HS-27A (cell line): ENCODE data around the gene CYP4F11.
"Not testable (repeated sequence)": the region's sequence is repeated elsewhere in the genome, so short reads cannot be mapped to it uniquely, and the experiment has no call there.

Source experiments
- DNase-seq: peaks from one replicate; pipeline ENCODE4 v3.0.0-alpha.2; 2012; ENCODE audit warnings: low read depth, missing footprints

CYP4F11 gene

GRCh38 chr19:15923702-15924101 lies 10.6 kb downstream of the CYP4F11 start:
- no peak for DNase-seq

GRCh38 chr19:15922021-15922420 lies 12.3 kb downstream of the CYP4F11 start:
- no peak for DNase-seq

GRCh38 chr19:15919243-15919642 lies 15.1 kb downstream of the CYP4F11 start:
- no peak for DNase-seq

- DNase-seq, result no peak
Observed at GRCh38 chr19:15915109-15915508, 19.2 kb downstream of the CYP4F11 start.

- DNase-seq, result no peak
Observed at GRCh38 chr19:15913830-15914229, 20.5 kb downstream of the CYP4F11 start.

GRCh38 chr19:15913384-15913783 lies 20.9 kb downstream of the CYP4F11 start:
- no peak for DNase-seq

- no peak for DNase-seq
Observed at GRCh38 chr19:15911599-15912235, 22.6 kb downstream of the CYP4F11 start.

- no peak for DNase-seq
Observed at GRCh38 chr19:15905026-15905425, 29.3 kb downstream of the CYP4F11 start.

- not testable (repeated sequence) for DNase-seq
Observed at GRCh38 chr19:15902898-15903297, 31.4 kb downstream of the CYP4F11 start.

- DNase-seq, result no peak
Observed at GRCh38 chr19:15902254-15902653, 32.1 kb downstream of the CYP4F11 start.

GRCh38 chr19:15900504-15900903 lies 33.8 kb downstream of the CYP4F11 start:
- no peak for DNase-seq

- not testable (repeated sequence) for DNase-seq
Observed at GRCh38 chr19:15900032-15900431, 34.3 kb downstream of the CYP4F11 start.

- not testable (repeated sequence) for DNase-seq
Observed at GRCh38 chr19:15899561-15899960, 34.8 kb downstream of the CYP4F11 start.

- DNase-seq, result no peak
Observed at GRCh38 chr19:15897738-15898276, 36.5 kb downstream of the CYP4F11 start, which contains the start of gene CYP4F2. Gene CYP4F2, minus strand, starts transcription at chr19:15898074. Its CDS starts 463 bp downstream, at chr19:15897611.

GRCh38 chr19:15897026-15897737 lies 37.1 kb downstream of the CYP4F11 start:
- no peak for DNase-seq

- DNase-seq, result no peak
Observed at GRCh38 chr19:15895876-15896430, 38.4 kb downstream of the CYP4F11 start.

- no peak for DNase-seq
Observed at GRCh38 chr19:15894359-15894758, 40.0 kb downstream of the CYP4F11 start.

GRCh38 chr19:15893477-15893876 lies 40.9 kb downstream of the CYP4F11 start:
- no peak for DNase-seq

GRCh38 chr19:15892012-15892411 lies 42.3 kb downstream of the CYP4F11 start:
- DNase-seq, result no peak

- no peak for DNase-seq
Observed at GRCh38 chr19:15891434-15891833, 42.9 kb downstream of the CYP4F11 start.

- not testable (repeated sequence) for DNase-seq
Observed at GRCh38 chr19:15889339-15889738, 45.0 kb downstream of the CYP4F11 start.

- DNase-seq, result no peak
Observed at GRCh38 chr19:15885919-15886318, 48.4 kb downstream of the CYP4F11 start.

- no peak for DNase-seq
Observed at GRCh38 chr19:15885167-15885566, 49.2 kb downstream of the CYP4F11 start.
